HepG2 (cell line): ENCODE measurements around the gene ARMH1. TPM values are rescaled to one million over a fixed set of nuclear protein-coding genes. Genes with fewer than 3 reads are reported as not detected.

ENCODE experiments used
- ATAC-seq: fragments of 200-7000 bp; cut with Tn5 transposase; 3 replicates; pipeline ENCODE4 v1.9.1; 2020; ENCODE audit warnings: mild to moderate bottlenecking, moderate library complexity
- BruUV-seq: library from RNA; stranded (reverse); fragments of 400-500 nt; replicated peaks from 2 replicates; lab custom pipeline; 2021; lab: Mats Ljungman, UMichigan
- CTCF ChIA-PET: fragments of 300-600 bp; formaldehyde crosslinking; extraction: SDS; loops from one replicate; lab custom pipeline; 2021; ENCODE audit warnings: low total read pairs, inconsistent platforms, low intra/inter-chr PET ratio; lab: Yijun Ruan, JAX
- POLR2A ChIA-PET: fragments of 350-600 bp; sonication (Branson Sonifier 250); formaldehyde crosslinking; loops from one replicate; lab custom pipeline; 2020; ENCODE audit warnings: antibody characterized with exemption, inconsistent platforms; lab: Yijun Ruan, JAX
- DNase-seq: peaks from one replicate; pipeline ENCODE4 v3.0.0-alpha.2; 2015; ENCODE audit warnings: low spot score
- FAIRE-seq: peaks from 3 replicates; lab custom pipeline; 2011; peaks lifted over from hg19 to GRCh38; lab: Jason Lieb, UNC
- H2AFZ ChIP-seq: one replicate; pipeline ENCODE4 v1.6.1; 2011; ENCODE audit warnings: low read length, inconsistent platforms
- H3K27ac ChIP-seq: fragments of 300-600 bp; 3 replicates; pipeline ENCODE4 v1.8.0; 2011; ENCODE audit warnings: mixed run types, mild to moderate bottlenecking, mixed read lengths, low read length, inconsistent platforms; ENCODE audit not compliant: insufficient read depth; ENCODE audit errors: extremely low read length
- H3K27me3 ChIP-seq, 2 experiments: fragments of 200-600 bp in 1 of 2; 2 replicates in 1 of 2; 3 replicates in 1 of 2; pipeline versions ENCODE4 v1.6.0 to v1.8.0; 2011; ENCODE audit warnings: low read length in 2 of 2, mild to moderate bottlenecking in 2 of 2, moderate library complexity in 2 of 2, inconsistent platforms in 1 of 2; ENCODE audit not compliant: insufficient read depth in 2 of 2, control insufficient read depth in 1 of 2
- H3K36me3 ChIP-seq, 2 experiments: fragments of 200-600 bp in 1 of 2; replicated peaks in 1 of 2; 2 replicates in 1 of 2; 3 replicates in 1 of 2; pipeline versions ENCODE4 v1.5.1 to v1.8.0; 2011; ENCODE audit warnings: low read length in 2 of 2, inconsistent platforms in 1 of 2; ENCODE audit not compliant: insufficient read depth in 2 of 2, control insufficient read depth in 1 of 2
- H3K4me1 ChIP-seq: 2 replicates; pipeline ENCODE4 v1.5.1; 2012; ENCODE audit warnings: low read length, inconsistent platforms; ENCODE audit not compliant: insufficient read depth
- H3K4me2 ChIP-seq: 2 replicates; pipeline ENCODE4 v1.6.0; 2011; ENCODE audit warnings: low read depth, low read length, inconsistent platforms
- H3K4me3 ChIP-seq, 3 experiments: fragments of 200-600 bp in 1 of 3; sonication (generic), shearing (Covaris generic) in 1 of 3; replicated peaks in 1 of 3; 2 replicates each; pipeline ENCODE4 v1.5.1; 2011 to 2016; ENCODE audit warnings: low read length in 3 of 3, inconsistent platforms in 2 of 3, low read depth in 2 of 3, mild to moderate bottlenecking in 2 of 3, control low read depth in 1 of 3, mixed read lengths in 1 of 3; ENCODE audit not compliant: insufficient read depth in 1 of 3
- H3K79me2 ChIP-seq: one replicate; pipeline ENCODE4 v1.6.1; 2011; ENCODE audit warnings: low read length, inconsistent platforms; ENCODE audit not compliant: insufficient read depth
- H3K9ac ChIP-seq: 2 replicates; pipeline ENCODE4 v1.6.0; 2011; ENCODE audit warnings: mild to moderate bottlenecking, low read depth, low read length, inconsistent platforms; ENCODE audit not compliant: insufficient read depth
- H3K9me3 ChIP-seq: 2 replicates; pipeline ENCODE4 v1.5.1; 2012; ENCODE audit warnings: mild to moderate bottlenecking, low read length
- H4K20me1 ChIP-seq: 2 replicates; pipeline ENCODE4 v1.6.0; 2011; ENCODE audit warnings: inconsistent platforms, mild to moderate bottlenecking, low read length, moderate library complexity; ENCODE audit not compliant: insufficient read depth
- CREB1 ChIP-seq, 2 experiments: fragments of 450-650 bp in 1 of 2; IDR thresholded peaks; 2 replicates each; pipeline ENCODE4 v1.6.1; 2016 to 2017; ENCODE audit warnings: control low read depth in 1 of 2, mild to moderate bottlenecking in 1 of 2, missing compliant biosample characterization in 1 of 2, missing genetic modification characterization in 1 of 2
- DR1 ChIP-seq: sonication (generic); formaldehyde crosslinking; IDR thresholded peaks from 2 replicates; pipeline ENCODE4 v1.8.0; 2021; ENCODE audit warnings: mild to moderate bottlenecking, missing genetic modification reagents, inconsistent platforms
- FIP1L1 ChIP-seq: fragments of 200-400 bp; formaldehyde crosslinking; IDR thresholded peaks from 2 replicates; pipeline ENCODE4 v1.6.1; 2018; ENCODE audit warnings: low read depth, mild to moderate bottlenecking, low read length, moderate library complexity, borderline replicate concordance; ENCODE audit not compliant: insufficient read depth
- IRF2 ChIP-seq: IDR thresholded peaks from 2 replicates; pipeline ENCODE4 v1.6.1; 2018; ENCODE audit warnings: missing genetic modification reagents, missing compliant biosample characterization
- SP140L ChIP-seq: sonication (generic); formaldehyde crosslinking; IDR thresholded peaks from 2 replicates; pipeline ENCODE4 v1.4.0; 2020; ENCODE audit warnings: missing genetic modification reagents, borderline replicate concordance
- ZNF331 ChIP-seq: sonication (generic); formaldehyde crosslinking; IDR thresholded peaks from 2 replicates; pipeline ENCODE4 v1.4.0; 2020; ENCODE audit warnings: missing genetic modification reagents
- ZNF589 ChIP-seq: sonication (generic); formaldehyde crosslinking; conservative IDR thresholded peaks from 2 replicates; pipeline ENCODE4 v1.8.0; 2022; ENCODE audit warnings: mild to moderate bottlenecking, moderate library complexity, missing genetic modification reagents
- ZNF672 ChIP-seq: sonication (generic); formaldehyde crosslinking; IDR thresholded peaks from 2 replicates; pipeline ENCODE4 v1.8.1; 2022; ENCODE audit warnings: missing genetic modification reagents
- WGBS: methylation state at CpG from one replicate; pipeline ENCODE4 v1.1.6; 2017; ENCODE audit warnings: low lambda C conversion rate; 5-methylcytosine and 5-hydroxymethylcytosine counted together
- in situ Hi-C: cut with HindIII; loops from 2 replicates; pipeline ENCODE4 v1.10.0; 2017; ENCODE audit warnings: low pct_unique_long_range_greater_than_20kb; ENCODE audit not compliant: extremely low pct_ligation_motif_present
- intact Hi-C: fragments of 100-400 bp; cut with micrococcal nuclease; formaldehyde crosslinking; loops from one replicate; pipeline ENCODE4 v1.10.0; 2022; ENCODE audit not compliant: unreplicated experiment
- polyA plus RNA-seq, 8 experiments: library from polyadenylated mRNA; depleted of rRNA in 3 of 8; stranded (reverse) in 7 of 8; unstranded in 1 of 8; fragments of >200 nt; fragmentation: Illumina TruSeq in 4 of 8; extraction: Trizol in 4 of 8; gene quantifications; 2 replicates each; pipeline versions ENCODE4 v1.2.1 to v1.2.3, GENCODE V29; 2011 to 2016; ENCODE audit warnings: low read depth in 4 of 8, missing spikeins in 1 of 8, mixed read lengths in 1 of 8; ENCODE audit not compliant: insufficient read depth in 1 of 8
- total RNA-seq, 5 experiments: library from RNA; depleted of rRNA; stranded (reverse); fragments of >200 nt; fragmentation: Illumina TruSeq; extraction: Trizol; gene quantifications; 2 replicates each; pipeline ENCODE4 v1.2.3, GENCODE V29; 2016; ENCODE audit warnings: low read depth in 1 of 5
- TF ChIP-seq, protein P1 (sequence below): IDR thresholded peaks from 2 replicates; pipeline ENCODE4 v1.6.1; 2018; ENCODE audit warnings: missing genetic modification reagents
- TF ChIP-seq, protein P2 (sequence below): sonication (generic); formaldehyde crosslinking; IDR thresholded peaks from 2 replicates; pipeline ENCODE4 v1.9.0; 2022; ENCODE audit warnings: missing genetic modification reagents, mild to moderate bottlenecking, borderline replicate concordance
- TF ChIP-seq, protein P3 (sequence below): sonication (generic); formaldehyde crosslinking; IDR thresholded peaks from 2 replicates; pipeline ENCODE4 v1.4.0; 2020; ENCODE audit warnings: mild to moderate bottlenecking, missing genetic modification reagents

Gene ARMH1
- total and polyA plus RNA-seq, 2 of the 13 experiments (the other 11 are each of a cell fraction or from before 2014, with no cell fraction given): 0.69 TPM; not detected in 1

DNA sequence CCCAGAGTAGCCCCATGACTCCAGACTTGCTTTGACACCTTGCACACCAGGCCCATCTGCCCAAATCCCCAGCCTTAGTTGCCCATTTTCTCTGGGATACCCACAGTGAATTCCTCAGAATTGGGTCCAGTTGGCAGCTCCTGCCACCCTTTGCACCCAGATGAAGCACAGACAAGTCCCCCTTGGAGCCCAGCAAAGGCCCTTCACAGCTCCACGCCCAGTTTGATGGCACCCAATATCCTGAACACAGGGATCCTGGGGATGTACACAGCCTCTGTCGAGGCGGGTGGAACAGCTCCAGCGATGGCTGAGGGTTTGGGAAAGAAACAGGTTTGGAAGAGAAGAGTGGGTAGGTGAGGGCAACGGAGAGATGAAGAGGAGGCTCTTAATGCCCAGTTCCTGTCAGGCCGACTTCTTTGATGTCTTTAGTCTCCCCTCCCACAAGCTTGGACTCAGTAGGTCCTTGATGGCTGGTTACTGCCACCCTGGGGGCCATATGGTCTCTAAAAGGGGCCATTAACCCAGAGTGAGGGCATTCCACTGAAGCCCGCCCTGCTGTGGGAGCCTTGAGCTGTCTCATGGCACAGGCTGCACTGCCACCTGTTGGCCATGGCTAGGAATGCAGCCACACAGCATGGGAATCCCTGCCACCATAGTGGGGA is 21.9 kb upstream of the ARMH1 start:
- H3K4me3 ChIP-seq: no peak overlapping the region
- no peak overlapping the region for H3K27ac ChIP-seq
- no peaks in the 10 kb centered on the region for H4K20me1 ChIP-seq
- intact Hi-C loops: loop anchor here (1.0 to 5.0 kb wide), 3 partner anchors 43 to 274 kb away; no protein-coding TSS in a partner anchor
- peak; percentile 81 for ATAC-seq
- ChIA-PET POLR2A (interaction anchor here (0.8 to 3.7 kb wide), 7 partner anchors 8 to 78 kb away, joined by 3 to 25 read pairs (median 4); partner anchors contain the start of genes ARMH1, RNU5D-1 and TMEM53), CTCF (interaction anchor here (1.7 to 2.1 kb wide), 2 partner anchors 43 to 45 kb away, joined by 4 to 18 read pairs; no protein-coding TSS in a partner anchor)
- peaks cover 29 to 43% of the 10 kb centered on the region in 2 experiments for H3K36me3 ChIP-seq
- FAIRE-seq: peak; percentile 85
- H2AFZ ChIP-seq: no peak overlapping the region
- no peaks in the 10 kb centered on the region for H3K9me3 ChIP-seq
- DNase-seq: peak; percentile 46
- no TSS peak for BruUV-seq
- H3K4me1 ChIP-seq: peaks cover 21% of the 10 kb centered on the region
- H3K79me2 ChIP-seq: no peaks in the 10 kb centered on the region
- H3K9ac ChIP-seq: no peak overlapping the region
- no peak overlapping the region for H3K4me2 ChIP-seq
- H3K27me3 ChIP-seq: no peaks in the 10 kb centered on the region
- in situ Hi-C loops: loop anchor here (5.0 kb wide), 1 partner anchor 45 kb away; no protein-coding TSS in a partner anchor
- 62% methylated on average over 6 of the region's 7 CpGs for WGBS
- TF ChIP-seq ZNF589 (0 out of 2 replicates have a peak, but pooled peaks have one; percentile 27), SP140L (CRISPR knock-in tag) (no peak), CREB1 (IDR thresholded peaks at IDR 0.05) (no peak), CREB1 (CRISPR knock-in tag; IDR thresholded peaks at IDR 0.05) (peak; percentile 41; the same call in 1 of the 2 replicates), ZNF331 (CRISPR knock-in tag) (0 out of 2 replicates have a peak, but pooled peaks have one; percentile 22), IRF2 (0 out of 2 replicates have a peak, but pooled peaks have one; percentile 19), ZNF672 (CRISPR knock-in tag) (no peak), DR1 (CRISPR knock-in tag) (no peak), FIP1L1 (no peak)
- TF ChIP-seq, protein P1, sequence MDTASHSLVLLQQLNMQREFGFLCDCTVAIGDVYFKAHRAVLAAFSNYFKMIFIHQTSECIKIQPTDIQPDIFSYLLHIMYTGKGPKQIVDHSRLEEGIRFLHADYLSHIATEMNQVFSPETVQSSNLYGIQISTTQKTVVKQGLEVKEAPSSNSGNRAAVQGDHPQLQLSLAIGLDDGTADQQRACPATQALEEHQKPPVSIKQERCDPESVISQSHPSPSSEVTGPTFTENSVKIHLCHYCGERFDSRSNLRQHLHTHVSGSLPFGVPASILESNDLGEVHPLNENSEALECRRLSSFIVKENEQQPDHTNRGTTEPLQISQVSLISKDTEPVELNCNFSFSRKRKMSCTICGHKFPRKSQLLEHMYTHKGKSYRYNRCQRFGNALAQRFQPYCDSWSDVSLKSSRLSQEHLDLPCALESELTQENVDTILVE (CRISPR knock-in tag): no peak
- TF ChIP-seq, protein P2, sequence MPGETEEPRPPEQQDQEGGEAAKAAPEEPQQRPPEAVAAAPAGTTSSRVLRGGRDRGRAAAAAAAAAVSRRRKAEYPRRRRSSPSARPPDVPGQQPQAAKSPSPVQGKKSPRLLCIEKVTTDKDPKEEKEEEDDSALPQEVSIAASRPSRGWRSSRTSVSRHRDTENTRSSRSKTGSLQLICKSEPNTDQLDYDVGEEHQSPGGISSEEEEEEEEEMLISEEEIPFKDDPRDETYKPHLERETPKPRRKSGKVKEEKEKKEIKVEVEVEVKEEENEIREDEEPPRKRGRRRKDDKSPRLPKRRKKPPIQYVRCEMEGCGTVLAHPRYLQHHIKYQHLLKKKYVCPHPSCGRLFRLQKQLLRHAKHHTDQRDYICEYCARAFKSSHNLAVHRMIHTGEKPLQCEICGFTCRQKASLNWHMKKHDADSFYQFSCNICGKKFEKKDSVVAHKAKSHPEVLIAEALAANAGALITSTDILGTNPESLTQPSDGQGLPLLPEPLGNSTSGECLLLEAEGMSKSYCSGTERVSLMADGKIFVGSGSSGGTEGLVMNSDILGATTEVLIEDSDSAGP (CRISPR knock-in tag): 0 out of 2 replicates have a peak, but pooled peaks have one; percentile 16
- TF ChIP-seq, protein P3, sequence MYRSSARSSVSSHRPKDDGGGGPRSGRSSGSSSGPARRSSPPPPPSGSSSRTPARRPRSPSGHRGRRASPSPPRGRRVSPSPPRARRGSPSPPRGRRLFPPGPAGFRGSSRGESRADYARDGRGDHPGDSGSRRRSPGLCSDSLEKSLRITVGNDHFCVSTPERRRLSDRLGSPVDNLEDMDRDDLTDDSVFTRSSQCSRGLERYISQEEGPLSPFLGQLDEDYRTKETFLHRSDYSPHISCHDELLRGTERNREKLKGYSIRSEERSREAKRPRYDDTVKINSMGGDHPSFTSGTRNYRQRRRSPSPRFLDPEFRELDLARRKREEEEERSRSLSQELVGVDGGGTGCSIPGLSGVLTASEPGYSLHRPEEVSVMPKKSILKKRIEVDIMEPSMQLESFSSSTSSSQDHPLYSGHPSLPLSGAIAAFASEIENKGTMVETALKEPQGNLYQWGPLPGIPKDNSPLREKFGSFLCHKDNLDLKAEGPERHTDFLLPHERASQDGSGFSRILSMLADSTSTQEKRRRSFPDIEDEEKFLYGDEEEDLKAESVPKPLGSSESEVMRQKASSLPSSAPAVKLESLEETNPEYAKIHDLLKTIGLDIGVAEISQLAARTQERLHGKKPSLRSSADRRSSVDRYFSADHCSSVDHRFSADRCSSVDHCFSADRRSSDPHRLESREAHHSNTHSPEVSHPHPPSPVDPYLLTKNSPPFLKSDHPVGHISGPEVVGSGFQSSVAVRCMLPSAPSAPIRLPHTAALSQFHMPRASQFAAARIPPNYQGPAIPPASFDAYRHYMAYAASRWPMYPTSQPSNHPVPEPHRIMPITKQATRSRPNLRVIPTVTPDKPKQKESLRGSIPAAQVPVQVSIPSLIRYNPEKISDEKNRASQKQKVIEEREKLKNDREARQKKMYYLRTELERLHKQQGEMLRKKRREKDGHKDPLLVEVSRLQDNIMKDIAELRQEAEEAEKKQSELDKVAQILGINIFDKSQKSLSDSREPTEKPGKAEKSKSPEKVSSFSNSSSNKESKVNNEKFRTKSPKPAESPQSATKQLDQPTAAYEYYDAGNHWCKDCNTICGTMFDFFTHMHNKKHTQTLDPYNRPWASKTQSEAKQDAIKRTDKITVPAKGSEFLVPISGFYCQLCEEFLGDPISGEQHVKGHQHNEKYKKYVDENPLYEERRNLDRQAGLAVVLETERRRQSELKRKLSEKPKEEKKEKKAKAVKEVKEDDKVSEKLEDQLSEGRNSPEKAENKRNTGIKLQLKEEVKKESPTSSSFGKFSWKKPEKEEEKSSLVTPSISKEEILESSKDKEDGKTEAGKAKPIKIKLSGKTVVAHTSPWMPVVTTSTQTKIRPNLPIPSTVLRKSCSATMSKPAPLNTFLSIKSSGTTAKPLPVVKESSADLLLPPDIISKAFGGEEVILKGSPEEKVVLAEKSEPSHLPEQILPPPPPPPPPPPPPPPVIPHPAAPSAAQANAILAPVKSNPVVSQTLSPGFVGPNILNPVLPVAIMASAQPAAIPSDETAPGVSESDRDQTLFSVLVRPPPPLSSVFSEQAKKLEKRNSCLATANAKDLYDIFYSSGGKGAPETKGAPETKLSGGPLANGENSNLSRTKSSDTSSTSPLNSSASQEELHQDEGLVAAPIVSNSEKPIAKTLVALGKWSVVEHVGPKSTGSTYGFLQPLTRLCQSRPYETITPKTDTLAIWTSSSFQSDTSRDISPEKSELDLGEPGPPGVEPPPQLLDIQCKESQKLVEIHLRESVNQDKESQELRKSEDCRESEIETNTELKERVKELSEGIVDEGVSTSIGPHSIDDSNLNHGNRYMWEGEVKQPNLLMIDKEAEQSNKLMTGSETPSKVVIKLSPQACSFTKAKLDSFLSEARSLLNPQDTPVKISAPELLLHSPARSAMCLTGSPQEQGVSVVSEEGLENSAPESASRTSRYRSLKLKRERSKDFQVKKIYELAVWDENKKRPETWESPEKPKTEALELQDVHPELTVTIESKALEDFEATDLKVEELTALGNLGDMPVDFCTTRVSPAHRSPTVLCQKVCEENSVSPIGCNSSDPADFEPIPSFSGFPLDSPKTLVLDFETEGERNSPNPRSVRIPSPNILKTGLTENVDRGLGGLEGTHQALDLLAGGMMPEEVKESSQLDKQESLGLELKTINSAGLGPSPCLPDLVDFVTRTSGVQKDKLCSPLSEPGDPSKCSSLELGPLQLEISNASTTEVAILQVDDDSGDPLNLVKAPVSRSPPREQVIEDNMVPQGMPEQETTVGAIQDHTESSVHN: no peak
